H1 (cell line): Measurements from ENCODE around the gene TMEM135. TPM values are rescaled to one million over a fixed set of nuclear protein-coding genes. Genes with fewer than 3 reads are reported as not detected.

Experiments used
- CTCF ChIA-PET: fragments of 300-600 bp; sonication (Branson Sonifier 250); formaldehyde crosslinking; loops from one replicate; lab custom pipeline; 2021; ENCODE audit not compliant: partially characterized antibody; lab: Charles Lee
- POLR2A ChIA-PET: fragments of 300-600 bp; sonication (Branson Sonifier 250); formaldehyde crosslinking; loops from one replicate; lab custom pipeline; 2021; ENCODE audit warnings: inconsistent platforms; ENCODE audit not compliant: partially characterized antibody; lab: Charles Lee
- DNase-seq, 2 experiments: peaks; one replicate each; pipeline versions ENCODE4 v3.0.0 to v3.0.0-alpha.2; 2010 to 2022; ENCODE audit warnings: low spot score in 2 of 2, low read depth in 1 of 2, mixed read lengths in 1 of 2
- FAIRE-seq: peaks from 2 replicates; lab custom pipeline; 2011; peaks lifted over from hg19 to GRCh38; lab: Jason Lieb, UNC
- H2AFZ ChIP-seq: 2 replicates; pipeline ENCODE4 v1.8.1; 2012; ENCODE audit warnings: low read length, inconsistent platforms
- H2AK5ac ChIP-seq: 2 replicates; pipeline ENCODE4 v1.6.1; 2013; ENCODE audit warnings: low read depth, low read length
- H2BK120ac ChIP-seq: replicated peaks from 2 replicates; pipeline ENCODE3; 2013; ENCODE audit warnings: low read depth, low read length, inconsistent platforms
- H2BK12ac ChIP-seq: 2 replicates; pipeline ENCODE4 v1.6.1; 2013; ENCODE audit warnings: low read depth, low read length
- H2BK15ac ChIP-seq: 2 replicates; pipeline ENCODE4 v1.6.1; 2013; ENCODE audit warnings: low read length
- H2BK20ac ChIP-seq: 2 replicates; pipeline ENCODE4 v1.6.1; 2013; ENCODE audit warnings: low read length
- H2BK5ac ChIP-seq: 2 replicates; pipeline ENCODE4 v1.6.1; 2013; ENCODE audit warnings: low read depth, low read length
- H3K14ac ChIP-seq: 2 replicates; pipeline ENCODE4 v1.6.1; 2013; ENCODE audit warnings: inconsistent platforms; ENCODE audit not compliant: insufficient read length
- H3K18ac ChIP-seq: 2 replicates; pipeline ENCODE4 v1.6.1; 2013; ENCODE audit warnings: low read length; ENCODE audit errors: extremely low read depth
- H3K23ac ChIP-seq: 2 replicates; pipeline ENCODE4 v1.6.1; 2013; ENCODE audit warnings: inconsistent platforms; ENCODE audit not compliant: insufficient read length
- H3K23me2 ChIP-seq: 2 replicates; pipeline ENCODE4 v1.6.1; 2013; ENCODE audit warnings: low read depth, low read length
- H3K27ac ChIP-seq: 2 replicates; pipeline ENCODE4 v1.6.1; 2011; ENCODE audit warnings: low read depth, low read length, inconsistent platforms
- H3K27me3 ChIP-seq, 4 experiments: replicated peaks in 1 of 4; 1 replicate in 1 of 4; 2 replicates in 3 of 4; pipeline versions ENCODE4 v1.6.1 to v1.8.1; 2011 to 2013; ENCODE audit warnings: low read length in 3 of 4, mild to moderate bottlenecking in 3 of 4, inconsistent platforms in 2 of 4, mixed read lengths in 2 of 4, moderate library complexity in 1 of 4; ENCODE audit not compliant: control insufficient read depth in 3 of 4, insufficient read depth in 3 of 4; ENCODE audit errors: extremely low read depth in 1 of 4
- H3K36me3 ChIP-seq, 4 experiments: 2 replicates each; pipeline versions ENCODE4 v1.6.1 to v1.8.1; 2011 to 2013; ENCODE audit warnings: mild to moderate bottlenecking in 4 of 4, low read length in 3 of 4, moderate library complexity in 2 of 4, control low read depth in 1 of 4, inconsistent platforms in 1 of 4; ENCODE audit not compliant: insufficient read depth in 4 of 4, control insufficient read depth in 2 of 4
- H3K4ac ChIP-seq: replicated peaks from 2 replicates; pipeline ENCODE3; 2013; ENCODE audit warnings: low read length, low read depth, mixed read lengths, inconsistent platforms; ENCODE audit not compliant: insufficient read length
- H3K4me1 ChIP-seq, 4 experiments: replicated peaks in 1 of 4; 1 replicate in 1 of 4; 2 replicates in 3 of 4; pipeline versions ENCODE4 v1.6.1 to v1.8.1; 2011 to 2013; ENCODE audit warnings: low read length in 3 of 4, inconsistent platforms in 2 of 4, mixed read lengths in 1 of 4; ENCODE audit not compliant: insufficient read depth in 4 of 4, control insufficient read depth in 3 of 4
- H3K4me2 ChIP-seq, 2 experiments: 2 replicates each; pipeline versions ENCODE4 v1.6.1 to v1.8.1; 2011 to 2013; ENCODE audit warnings: low read depth in 2 of 2, low read length in 2 of 2, control low read depth in 1 of 2, inconsistent platforms in 1 of 2, mild to moderate bottlenecking in 1 of 2; ENCODE audit not compliant: insufficient read depth in 1 of 2
- H3K4me3 ChIP-seq, 4 experiments: fragments of 200-600, 300-600 bp in 1 of 4; sonication (generic), shearing (Covaris generic), sonication (Bioruptor Twin) in 1 of 4; 2 replicates each; pipeline versions ENCODE4 v1.5.1 to v1.8.1; 2011 to 2016; ENCODE audit warnings: low read length in 4 of 4, low read depth in 3 of 4, control low read depth in 2 of 4, inconsistent platforms in 2 of 4, mild to moderate bottlenecking in 2 of 4, mixed read lengths in 1 of 4, moderate library complexity in 1 of 4; ENCODE audit not compliant: insufficient read depth in 2 of 4; ENCODE audit errors: extremely low read depth in 1 of 4
- H3K56ac ChIP-seq: replicated peaks from 2 replicates; pipeline ENCODE3; 2013; ENCODE audit warnings: low read depth, mild to moderate bottlenecking, mixed read lengths, low read length, inconsistent platforms; ENCODE audit not compliant: insufficient read length
- H3K79me1 ChIP-seq: 2 replicates; pipeline ENCODE4 v1.6.1; 2013; ENCODE audit warnings: low read depth, low read length, control low read depth
- H3K79me2 ChIP-seq, 2 experiments: 2 replicates each; pipeline versions ENCODE4 v1.6.1 to v1.8.1; 2012 to 2013; ENCODE audit warnings: low read length in 2 of 2, mild to moderate bottlenecking in 2 of 2, inconsistent platforms in 1 of 2; ENCODE audit not compliant: insufficient read depth in 2 of 2, control insufficient read depth in 1 of 2
- H3K9ac ChIP-seq, 4 experiments: replicated peaks in 1 of 4; 1 replicate in 1 of 4; 2 replicates in 3 of 4; pipeline versions ENCODE4 v1.6.1 to v1.8.1; 2011 to 2013; ENCODE audit warnings: low read depth in 3 of 4, low read length in 3 of 4, control low read depth in 2 of 4, mild to moderate bottlenecking in 2 of 4, moderate library complexity in 2 of 4, inconsistent platforms in 1 of 4; ENCODE audit errors: extremely low read depth in 1 of 4
- H3K9me3 ChIP-seq, 2 experiments: 2 replicates each; pipeline versions ENCODE4 v1.6.1 to v1.8.1; 2012 to 2013; ENCODE audit warnings: mild to moderate bottlenecking in 2 of 2, moderate library complexity in 2 of 2, control low read depth in 1 of 2, inconsistent platforms in 1 of 2, low read depth in 1 of 2, low read length in 1 of 2, mixed read lengths in 1 of 2; ENCODE audit not compliant: insufficient read depth in 2 of 2
- H4K20me1 ChIP-seq, 2 experiments: replicated peaks in 1 of 2; 2 replicates each; pipeline versions ENCODE3 to v1.8.1; 2011 to 2013; ENCODE audit warnings: inconsistent platforms in 2 of 2, low read length in 2 of 2, mild to moderate bottlenecking in 1 of 2; ENCODE audit not compliant: insufficient read depth in 2 of 2, control insufficient read depth in 1 of 2
- H4K5ac ChIP-seq: 2 replicates; pipeline ENCODE4 v1.6.1; 2013; ENCODE audit warnings: low read length, low read depth, mixed read lengths, inconsistent platforms; ENCODE audit not compliant: insufficient read length
- H4K8ac ChIP-seq: 2 replicates; pipeline ENCODE4 v1.8.0; 2013; ENCODE audit warnings: mild to moderate bottlenecking, moderate library complexity, low read length, inconsistent platforms; ENCODE audit not compliant: insufficient read depth; ENCODE audit errors: extremely low read depth
- H4K91ac ChIP-seq: replicated peaks from 2 replicates; pipeline ENCODE3; 2013; ENCODE audit warnings: low read length, mixed read lengths, inconsistent platforms; ENCODE audit not compliant: insufficient read length
- JUN ChIP-seq: IDR thresholded peaks from 2 replicates; pipeline ENCODE4 v1.6.1; 2011; ENCODE audit warnings: low read depth, mild to moderate bottlenecking, improper control_type of control experiment, low read length
- JUND ChIP-seq: IDR thresholded peaks from 2 replicates; pipeline ENCODE4 v1.6.1; 2011; ENCODE audit warnings: mild to moderate bottlenecking, improper control_type of control experiment, low read length
- PHF8 ChIP-seq: fragments of 200-600 bp; sonication (generic); conservative IDR thresholded peaks from 2 replicates; pipeline ENCODE4 v1.7.1; 2012; ENCODE audit warnings: low read depth, mild to moderate bottlenecking, inconsistent platforms, low read length, moderate library complexity
- POLR2AphosphoS5 ChIP-seq: IDR thresholded peaks from 2 replicates; pipeline ENCODE4 v1.6.1; 2011; ENCODE audit warnings: low read depth, low read length
- RFX5 ChIP-seq: IDR thresholded peaks from 2 replicates; pipeline ENCODE4 v1.6.1; 2011; ENCODE audit warnings: low read depth, low read length, improper control_type of control experiment, borderline replicate concordance
- RXRA ChIP-seq: IDR thresholded peaks from 2 replicates; pipeline ENCODE4 v1.6.1; 2011; ENCODE audit warnings: low read depth, mild to moderate bottlenecking, low read length, moderate library complexity; ENCODE audit not compliant: insufficient read depth
- whole genome bisulfite sequencing, 2 experiments: shearing (Covaris generic) in 1 of 2; methylation state at CpG; one replicate each; pipeline versions ENCODE4 v1.1.6 to v1.1.7; 2013 to 2015; ENCODE audit warnings: low lambda C conversion rate in 2 of 2, mixed read lengths in 2 of 2, inconsistent platforms in 1 of 2, low coverage in 1 of 2, missing lambda C conversion rate in 1 of 2; ENCODE audit not compliant: insufficient replicate concordance in 2 of 2, insufficient coverage in 1 of 2, insufficient read length in 1 of 2; ENCODE audit errors: extremely low coverage in 1 of 2, missing lambda C conversion rate in 1 of 2; 5-methylcytosine and 5-hydroxymethylcytosine counted together
- polyA plus RNA-seq, 7 experiments: library from polyadenylated mRNA; depleted of rRNA in 3 of 7; stranded (reverse) in 5 of 7; unstranded in 2 of 7; fragments of >200 nt in 5 of 7; fragments of 200-250 nt in 2 of 7; gene quantifications; 1 replicate in 5 of 7; 2 replicates in 1 of 7; 4 replicates in 1 of 7; pipeline versions ENCODE4 v1.2.1 to v1.2.3, GENCODE V29; 2011 to 2013; ENCODE audit warnings: missing spikeins in 2 of 7, mixed read lengths in 2 of 7
- total RNA-seq: library from RNA; stranded (reverse); fragmentation: NEBNext Ultra II Directional; extraction: Animal tissue kit (Norgen Biotek cat#: 25700); gene quantifications from 2 replicates; pipeline ENCODE4 v1.2.1, GENCODE V29; 2021

TMEM135 gene
- total and polyA plus RNA-seq, 2 of the 8 experiments (the other 6 are each of a cell fraction or from before 2014, with no cell fraction given), result 9.3 to 31.3 TPM

DNA sequence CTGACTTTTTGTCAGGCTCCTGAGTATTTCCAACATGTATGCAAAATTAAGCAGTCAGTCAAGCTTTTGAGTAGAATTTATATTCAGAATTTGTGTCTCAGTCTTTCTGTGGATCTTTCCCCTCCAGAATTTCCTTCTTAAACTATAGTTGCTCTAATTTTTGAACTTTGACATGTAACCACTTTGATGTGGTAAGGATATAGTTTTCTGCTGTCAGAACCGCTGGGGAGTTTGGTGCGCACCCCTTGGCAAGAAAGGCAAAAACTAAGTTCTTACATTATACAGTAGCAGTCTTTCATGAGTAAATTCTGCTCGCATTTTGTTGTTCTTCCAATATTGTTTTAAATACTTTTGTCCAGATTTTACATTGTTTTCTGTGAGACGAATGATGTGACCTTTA is 105.9 kb downstream of the TMEM135 start:
- Histone ChIP-seq H2BK120ac (no peak overlapping the region), H2BK20ac (no peak overlapping the region), H4K8ac (no peak overlapping the region), H2AFZ (no peak overlapping the region), H3K4ac (no peak overlapping the region), H3K79me1 (no peaks in the 10 kb centered on the region; the same call in 1 of the 2 replicates), H3K23ac (no peak overlapping the region), H2AK5ac (no peak overlapping the region), H4K91ac (no peak overlapping the region), H4K5ac (no peak overlapping the region), H3K4me2 (no peak overlapping the region), H3K18ac (no peak overlapping the region), H3K79me2 (peaks cover 0 to 8% of the 10 kb centered on the region in 2 experiments; a peak in 2 of 4 replicates), H3K14ac (no peak overlapping the region), H3K4me3 (no peak overlapping the region), H3K9me3 (peaks cover 2 to 3% of the 10 kb centered on the region in 2 experiments; a peak in 2 of 4 replicates), H3K4me1 (peaks cover 0 to 3% (median 2%) of the 10 kb centered on the region in 4 experiments; a peak in 2 of 7 replicates), H4K20me1 (no peaks in the 10 kb centered on the region), H2BK15ac (no peak overlapping the region), H3K56ac (no peak overlapping the region), H3K27ac (no peak overlapping the region), H2BK5ac (no peak overlapping the region), H3K36me3 (0 out of 8 replicates have a peak, but pooled peaks cover 0 to 6% (median under 1%) of the 10 kb centered on the region in 4 experiments), H2BK12ac (no peak overlapping the region), H3K23me2 (no peaks in the 10 kb centered on the region), H3K9ac (no peak overlapping the region), H3K27me3 (no peaks in the 10 kb centered on the region)
- FAIRE-seq, result no peak
- 84% methylated on average over 4 of the region's 4 CpGs; no CpG with 5 or more reads in 1 of the 2 experiments for WGBS, 2 experiments
- DNase-seq, result no peak
- CTCF ChIA-PET, result no interaction called here
- POLR2A ChIA-PET, result no interaction called here
- TF ChIP-seq JUND (no peak), POLR2AphosphoS5 (no peak), RXRA (no peak), RFX5 (no peak), PHF8 (no peak), JUN (no peak)
